Activated CD8-positive, alpha-beta memory T cell treated with anti-CD3 and anti-CD28 coated beads, Interleukin-2, amount 10 ng/mL, durations not matched to agents 7 days and 5 days (primary cell): ENCODE data around the gene MS4A10. TPM values are rescaled to one million over a fixed set of nuclear protein-coding genes. Genes with fewer than 3 reads are reported as not detected.

Experiments used
- ATAC-seq: fragments of 150-1000 bp; cut with Tn5 transposase; one replicate; pipeline ENCODE4 v1.10.0; 2021; ENCODE audit warnings: moderate library complexity
- CTCF ChIA-PET: fragments of 350-600 bp; sonication (Branson Sonifier 250); formaldehyde crosslinking; loops from one replicate; lab custom pipeline; 2021; ENCODE audit warnings: antibody characterized with exemption; lab: Charles Lee
- DNase-seq: peaks from one replicate; pipeline ENCODE4 v3.0.0-alpha.2; 2020
- H3K27ac Mint-ChIP-seq: one replicate; pipeline ENCODE4 v1.8.0; 2021; ENCODE audit warnings: mild to moderate bottlenecking, mixed read lengths
- H3K27me3 Mint-ChIP-seq: one replicate; pipeline ENCODE4 v1.8.0; 2021; ENCODE audit warnings: mixed read lengths
- H3K36me3 Mint-ChIP-seq: one replicate; pipeline ENCODE4 v1.8.0; 2021; ENCODE audit warnings: mild to moderate bottlenecking, mixed read lengths
- H3K4me1 Mint-ChIP-seq: one replicate; pipeline ENCODE4 v1.8.0; 2021; ENCODE audit warnings: mixed read lengths
- H3K4me3 Mint-ChIP-seq: one replicate; pipeline ENCODE4 v1.8.0; 2021; ENCODE audit warnings: mild to moderate bottlenecking, moderate library complexity, mixed read lengths
- H3K9me3 Mint-ChIP-seq: one replicate; pipeline ENCODE4 v1.8.0; 2022; ENCODE audit warnings: low read depth, mixed read lengths
- total RNA-seq, 2 experiments: library from RNA; stranded (reverse); gene quantifications; one replicate each; pipeline ENCODE4 v1.2.3, GENCODE V29; 2021

The MS4A10 gene
- total RNA-seq, 2 experiments from 2014 or later = not detected

DNA sequence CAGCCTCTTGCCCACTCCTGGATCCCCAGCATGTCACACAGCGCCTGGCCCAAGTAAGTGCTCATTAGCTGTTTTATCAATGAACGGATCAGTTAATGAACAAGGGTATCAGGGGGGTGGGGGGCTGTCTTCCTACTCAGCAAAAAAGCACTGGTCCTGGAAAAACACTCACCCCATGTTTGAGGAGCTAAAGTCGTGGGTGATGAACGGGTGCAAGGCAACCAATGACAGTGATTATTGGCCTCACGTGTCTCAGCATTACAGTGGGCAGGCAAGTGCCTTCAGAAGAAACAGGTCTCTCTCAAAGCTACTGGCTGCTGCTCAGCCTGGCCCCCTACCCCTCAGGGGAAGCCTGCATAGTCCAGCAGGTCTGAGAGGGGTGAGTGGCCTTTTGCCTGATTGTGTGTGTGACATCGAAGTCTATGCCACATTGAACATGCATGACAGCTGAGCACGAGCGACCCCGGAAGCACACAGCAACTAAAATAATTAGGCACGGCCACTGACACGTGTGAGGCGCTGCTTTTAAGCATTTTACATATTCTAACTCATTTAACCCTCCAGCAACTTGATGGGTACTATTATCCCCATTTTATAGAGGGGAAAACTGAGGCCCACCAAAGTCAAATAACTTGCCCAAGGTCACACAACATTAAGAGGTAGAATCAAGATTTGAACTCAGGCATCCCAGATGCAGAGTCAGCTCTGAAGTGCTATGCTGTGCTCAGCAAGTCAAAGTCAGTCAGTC, 2.6 kb upstream of the MS4A10 start:
- H3K9me3 Mint-ChIP-seq = no peaks in the 10 kb centered on the region
- no peak overlapping the region for H3K4me3 Mint-ChIP-seq
- no peaks in the 10 kb centered on the region for H3K4me1 Mint-ChIP-seq
- peaks cover 7% of the 10 kb centered on the region for H3K27me3 Mint-ChIP-seq
- ATAC-seq (no peak), DNase-seq (no peak)
- CTCF ChIA-PET = interaction anchor here (1.8 kb wide), 1 partner anchor 48 kb away, joined by 4 read pairs; no protein-coding TSS in a partner anchor
- no peak overlapping the region for H3K27ac Mint-ChIP-seq
- no peaks in the 10 kb centered on the region for H3K36me3 Mint-ChIP-seq

DNA sequence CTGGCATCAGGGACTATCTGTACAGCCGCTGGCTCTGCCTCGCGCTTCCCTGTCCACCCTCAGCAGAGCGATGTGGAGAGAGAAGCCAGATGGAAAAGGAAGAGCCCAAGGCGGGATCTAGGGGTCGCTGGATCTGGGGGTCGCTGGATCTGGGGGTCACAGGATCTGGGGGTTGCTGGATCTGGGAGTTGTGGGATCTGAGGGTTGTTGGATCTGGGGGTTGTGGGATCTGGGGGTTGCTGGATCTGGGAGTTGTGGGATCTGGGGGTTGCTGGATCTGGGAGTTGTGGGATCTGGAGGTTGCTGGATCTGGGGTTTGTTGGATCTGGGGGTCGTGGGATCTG, 2.0 kb upstream of the MS4A10 start:
- Mint-ChIP-seq H3K4me1 (no peaks in the 10 kb centered on the region), H3K4me3 (no peak overlapping the region), H3K9me3 (no peaks in the 10 kb centered on the region), H3K27ac (no peak overlapping the region), H3K36me3 (no peaks in the 10 kb centered on the region), H3K27me3 (peaks cover 4% of the 10 kb centered on the region)
- CTCF ChIA-PET = interaction anchor here (1.7 to 1.8 kb wide), 2 partner anchors 48 kb away, joined by 4 to 5 read pairs; no protein-coding TSS in a partner anchor
- no peak for ATAC-seq
- no peak for DNase-seq

DNA sequence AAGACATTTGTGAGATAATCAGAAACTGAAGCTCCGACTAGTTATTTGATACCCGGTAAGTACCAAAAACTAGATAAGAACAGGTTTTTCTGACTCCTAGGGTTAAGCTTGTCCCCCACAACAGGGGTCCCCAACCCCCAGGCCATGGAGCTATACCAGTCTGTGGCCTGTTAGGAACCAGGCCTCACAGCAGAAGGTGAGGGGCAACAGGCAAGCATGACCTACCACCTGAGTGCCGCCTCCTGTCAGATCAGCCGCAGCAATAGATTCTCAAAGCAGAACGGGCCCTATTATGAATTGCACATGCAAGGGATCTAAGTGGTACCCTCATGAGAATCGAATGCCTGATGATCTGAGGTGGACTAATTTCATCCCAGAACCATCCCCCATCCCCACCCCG, 1.2 kb upstream of the MS4A10 start:
- Mint-ChIP-seq H3K36me3 (no peaks in the 10 kb centered on the region), H3K27me3 (no peaks in the 10 kb centered on the region), H3K27ac (no peak overlapping the region), H3K9me3 (no peaks in the 10 kb centered on the region), H3K4me3 (no peak overlapping the region), H3K4me1 (no peaks in the 10 kb centered on the region)
- ATAC-seq (no peak), DNase-seq (no peak)
- CTCF ChIA-PET = interaction anchor here (1.7 kb wide), 1 partner anchor 47 kb away, joined by 5 read pairs; no protein-coding TSS in a partner anchor

GRCh38 chr11:60785806-60786361, 751 bp downstream of the MS4A10 start:
- H3K27ac Mint-ChIP-seq = no peak overlapping the region

GRCh38 chr11:60786811-60787567, 1.9 kb downstream of the MS4A10 start:
- Mint-ChIP-seq H3K27ac (no peak overlapping the region), H3K4me1 (no peaks in the 10 kb centered on the region), H3K27me3 (peaks cover 5% of the 10 kb centered on the region), H3K9me3 (no peaks in the 10 kb centered on the region), H3K36me3 (no peaks in the 10 kb centered on the region), H3K4me3 (no peak overlapping the region)
- ATAC-seq = no peak
- no peak for DNase-seq
- CTCF ChIA-PET = interaction anchor here (0.9 kb wide), 1 partner anchor 12 kb away, joined by 3 read pairs; no protein-coding TSS in a partner anchor

More at GRCh38 chr11:60785806-60786361, 751 bp downstream of the MS4A10 start:
- DNase-seq = no peak
- Mint-ChIP-seq H3K4me1 (no peaks in the 10 kb centered on the region), H3K36me3 (no peaks in the 10 kb centered on the region), H3K9me3 (no peaks in the 10 kb centered on the region), H3K4me3 (no peak overlapping the region), H3K27me3 (no peaks in the 10 kb centered on the region)
- no peak for ATAC-seq
- CTCF ChIA-PET = interaction anchor here (2.1 kb wide), 1 partner anchor 10 kb away, joined by 4 read pairs; no protein-coding TSS in a partner anchor

- DNase-seq (no peak), ATAC-seq (no peak)
- Mint-ChIP-seq H3K4me1 (no peaks in the 10 kb centered on the region), H3K27me3 (peaks cover 5% of the 10 kb centered on the region), H3K36me3 (no peaks in the 10 kb centered on the region), H3K27ac (no peak overlapping the region), H3K4me3 (no peak overlapping the region), H3K9me3 (no peaks in the 10 kb centered on the region)
- CTCF ChIA-PET = no interaction called here
These were observed 3.4 kb downstream of the MS4A10 start for GRCh38 chr11:60788401-60789125.

DNA sequence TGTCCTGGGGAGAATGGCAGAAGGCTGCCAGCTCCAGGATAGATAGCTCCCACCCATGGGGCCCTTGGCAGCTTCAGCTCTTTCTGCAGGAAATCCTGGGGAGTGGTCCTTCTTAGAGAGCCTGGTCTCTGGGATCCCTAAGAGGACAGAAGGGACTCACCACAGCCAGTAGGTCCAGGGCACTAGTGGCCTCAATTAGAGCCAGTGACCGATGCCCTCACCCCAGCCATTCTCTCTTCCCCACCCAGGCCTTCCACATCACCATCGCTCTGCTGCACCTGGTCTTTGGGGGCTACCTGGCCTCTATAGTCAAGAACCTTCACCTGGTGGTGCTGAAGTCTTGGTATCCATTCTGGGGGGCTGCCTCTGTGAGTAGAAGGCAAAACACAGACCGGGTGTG, 5.6 kb downstream of the MS4A10 start:
- Mint-ChIP-seq H3K36me3 (no peaks in the 10 kb centered on the region), H3K27ac (no peak overlapping the region), H3K4me1 (no peaks in the 10 kb centered on the region), H3K27me3 (peaks cover 5% of the 10 kb centered on the region), H3K9me3 (no peaks in the 10 kb centered on the region), H3K4me3 (no peak overlapping the region)
- CTCF ChIA-PET = interaction anchor here (0.7 to 1.3 kb wide), 2 partner anchors 15 to 34 kb away, joined by 3 to 4 read pairs; no protein-coding TSS in a partner anchor
- DNase-seq = no peak
- ATAC-seq = no peak

DNA sequence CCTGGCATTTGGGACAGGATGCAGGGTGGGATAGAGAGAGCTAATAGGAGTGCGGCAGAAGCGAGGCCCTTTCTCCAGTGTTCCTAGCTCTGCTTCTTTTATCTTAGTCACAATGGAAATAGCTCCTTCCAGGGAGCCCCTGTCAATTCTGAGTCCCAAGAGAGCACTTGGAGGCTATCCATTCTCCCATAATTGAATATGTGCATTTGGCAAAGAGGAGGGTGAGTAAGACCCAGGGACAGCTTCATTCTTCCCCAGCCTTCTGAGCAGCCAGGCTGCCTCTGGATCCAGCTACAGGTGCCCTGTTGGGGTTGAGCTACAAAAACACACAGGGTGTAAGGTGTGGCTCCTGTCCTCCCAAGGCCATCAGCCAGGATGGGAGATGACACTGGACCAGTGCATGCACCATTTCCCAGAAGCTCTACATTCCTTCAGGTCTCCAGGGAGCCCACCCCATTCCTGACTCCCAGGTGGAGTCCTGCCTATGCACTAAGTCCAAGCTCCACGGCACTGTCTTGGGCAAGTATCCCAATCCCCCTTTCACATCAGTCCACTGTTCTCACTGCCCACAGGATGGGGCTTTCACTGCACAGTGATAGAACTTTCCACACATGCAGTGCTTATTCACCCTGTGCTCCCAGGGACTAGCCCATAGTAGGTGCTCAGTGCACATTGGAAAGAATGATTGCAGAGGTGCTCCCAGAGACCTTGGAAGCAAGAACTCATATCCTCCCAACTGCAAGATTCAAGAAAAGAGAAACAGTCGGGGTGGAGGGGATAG, 6.2 kb downstream of the MS4A10 start:
- ATAC-seq = no peak
- Mint-ChIP-seq H3K27me3 (peaks cover 5% of the 10 kb centered on the region), H3K9me3 (no peaks in the 10 kb centered on the region), H3K4me3 (no peak overlapping the region), H3K36me3 (no peaks in the 10 kb centered on the region), H3K4me1 (no peaks in the 10 kb centered on the region), H3K27ac (no peak overlapping the region)
- CTCF ChIA-PET = interaction anchor here (0.7 kb wide), 1 partner anchor 34 kb away, joined by 3 read pairs; no protein-coding TSS in a partner anchor
- DNase-seq = no peak

DNA sequence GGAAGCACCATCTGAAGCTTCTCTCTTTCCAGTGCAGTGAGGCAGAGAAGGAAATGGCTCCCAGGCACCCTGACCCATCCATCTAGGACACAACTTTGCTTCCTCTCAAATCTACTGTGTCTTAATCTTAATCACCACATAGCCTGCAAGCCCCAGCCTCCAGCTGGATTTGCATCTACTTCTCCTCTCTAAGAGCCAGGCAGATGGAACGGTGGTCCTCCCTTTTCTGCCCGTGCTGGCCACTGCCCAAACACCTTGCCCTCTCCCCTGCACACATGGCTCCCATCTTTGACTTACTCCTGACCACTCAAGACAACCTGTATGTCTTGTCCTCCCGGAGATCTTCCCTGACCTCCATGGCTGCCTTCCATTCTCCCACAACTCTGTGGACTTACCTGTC, 7.4 kb downstream of the MS4A10 start:
- H3K27me3 Mint-ChIP-seq = peaks cover 5% of the 10 kb centered on the region

GRCh38 chr11:60795291-60795690, 10.2 kb downstream of the MS4A10 start:
- H3K4me3 Mint-ChIP-seq = no peak overlapping the region
- no peak for DNase-seq
- H3K4me1 Mint-ChIP-seq = no peaks in the 10 kb centered on the region
- no peak overlapping the region for H3K27ac Mint-ChIP-seq
- H3K27me3 Mint-ChIP-seq = peaks cover 10% of the 10 kb centered on the region
- no peaks in the 10 kb centered on the region for H3K9me3 Mint-ChIP-seq
- H3K36me3 Mint-ChIP-seq = no peaks in the 10 kb centered on the region
- CTCF ChIA-PET = interaction anchor here (2.0 kb wide), 1 partner anchor 20 kb away, joined by 6 read pairs; no protein-coding TSS in a partner anchor
- no peak for ATAC-seq

More for the DNA sequence above, 7.4 kb downstream of the MS4A10 start:
- CTCF ChIA-PET = no interaction called here
- ATAC-seq (no peak), DNase-seq (no peak)
- Mint-ChIP-seq H3K36me3 (no peaks in the 10 kb centered on the region), H3K4me3 (no peak overlapping the region), H3K27ac (no peak overlapping the region), H3K9me3 (no peaks in the 10 kb centered on the region), H3K4me1 (no peaks in the 10 kb centered on the region)

- no peak overlapping the region for H3K4me3 Mint-ChIP-seq
- peaks cover 18% of the 10 kb centered on the region for H3K27me3 Mint-ChIP-seq
- CTCF ChIA-PET = no interaction called here
These were observed 12.9 kb downstream of the MS4A10 start for GRCh38 chr11:60797846-60798630.

GRCh38 chr11:60798631-60799030, 13.5 kb downstream of the MS4A10 start:
- no peak for ATAC-seq
- Mint-ChIP-seq H3K27ac (no peak overlapping the region), H3K4me1 (no peaks in the 10 kb centered on the region), H3K4me3 (no peak overlapping the region), H3K9me3 (no peaks in the 10 kb centered on the region), H3K27me3 (peaks cover 20% of the 10 kb centered on the region), H3K36me3 (no peaks in the 10 kb centered on the region)
- no peak for DNase-seq
- CTCF ChIA-PET = no interaction called here

More at GRCh38 chr11:60797846-60798630, 12.9 kb downstream of the MS4A10 start:
- no peaks in the 10 kb centered on the region for H3K4me1 Mint-ChIP-seq
- H3K9me3 Mint-ChIP-seq = no peaks in the 10 kb centered on the region
- no peak for DNase-seq
- no peak for ATAC-seq
- no peaks in the 10 kb centered on the region for H3K36me3 Mint-ChIP-seq
- no peak overlapping the region for H3K27ac Mint-ChIP-seq
